ENCODE measurements around the gene ALG9.

- TF ChIP-seq RFX5 (IDR thresholded peaks at IDR 0.05) (no peak), POLR2AphosphoS2 (conservative IDR thresholded peaks at IDR 0.05; ENCODE audit: low read length) (no peak)
Measured at GRCh38 chr11:111878849-111879636, 7.7 kb upstream of the ALG9 start, which contains the start of the genes CFAP68 and FDXACB1.
